H1 (cell line): Measurements from ENCODE around the gene AGBL1.

ENCODE experiments used
- ATF3 ChIP-seq: IDR thresholded peaks from 2 replicates; pipeline ENCODE4 v1.6.1; 2011; ENCODE audit warnings: low read depth, mild to moderate bottlenecking, low read length; ENCODE audit not compliant: insufficient read depth
- BRCA1 ChIP-seq: IDR thresholded peaks from 2 replicates; pipeline ENCODE4 v1.6.1; 2012; ENCODE audit warnings: low read depth, low read length, improper control_type of control experiment
- CHD2 ChIP-seq: IDR thresholded peaks from 2 replicates; pipeline ENCODE4 v1.6.1; 2012; ENCODE audit warnings: low read length, improper control_type of control experiment
- CREB1 ChIP-seq: IDR thresholded peaks from 2 replicates; pipeline ENCODE4 v1.6.1; 2012; ENCODE audit warnings: inconsistent platforms
- CTBP2 ChIP-seq: IDR thresholded peaks from 2 replicates; pipeline ENCODE4 v1.7.0; 2011; ENCODE audit warnings: borderline replicate concordance, mild to moderate bottlenecking, moderate library complexity, mixed read lengths, low read length; ENCODE audit not compliant: insufficient read depth, insufficient read length
- CTCF ChIP-seq, 3 experiments: IDR thresholded peaks; 1 replicate in 2 of 3; 2 replicates in 1 of 3; pipeline versions ENCODE4 v1.5.1 to v1.6.1; 2011; ENCODE audit warnings: low read length in 3 of 3, mild to moderate bottlenecking in 3 of 3, inconsistent platforms in 2 of 3, low read depth in 1 of 3, moderate library complexity in 1 of 3; ENCODE audit not compliant: insufficient read depth in 1 of 3; ENCODE audit errors: control extremely low read depth in 1 of 3
- MAX ChIP-seq: IDR thresholded peaks from 2 replicates; pipeline ENCODE4 v1.6.1; 2012; ENCODE audit warnings: inconsistent platforms
- POLR2A ChIP-seq, 2 experiments: IDR thresholded peaks; 1 replicate in 1 of 2; 2 replicates in 1 of 2; pipeline ENCODE4 v1.6.1; 2011; ENCODE audit warnings: low read depth in 2 of 2, low read length in 2 of 2, mild to moderate bottlenecking in 2 of 2; ENCODE audit errors: control extremely low read depth in 1 of 2
- POLR2AphosphoS5 ChIP-seq: IDR thresholded peaks from 2 replicates; pipeline ENCODE4 v1.6.1; 2011; ENCODE audit warnings: low read depth, low read length
- SRF ChIP-seq: IDR thresholded peaks from 2 replicates; pipeline ENCODE4 v1.6.1; 2011; ENCODE audit warnings: mild to moderate bottlenecking, low read depth, low read length, moderate library complexity
- TBP ChIP-seq: IDR thresholded peaks from 2 replicates; pipeline ENCODE4 v1.6.1; 2011; ENCODE audit warnings: low read depth, low read length, improper control_type of control experiment
- USF2 ChIP-seq: IDR thresholded peaks from 2 replicates; pipeline ENCODE4 v1.6.1; 2011; ENCODE audit warnings: low read length, improper control_type of control experiment

GRCh38 chr15:86375733-86376280, 296.1 kb downstream of the AGBL1 start:
- no peak for TF ChIP-seq POLR2AphosphoS5
- no peak for TF ChIP-seq CHD2
- TF ChIP-seq CTCF (IDR thresholded peaks at IDR 0.05; ENCODE audit: control extremely low read depth in 1 of 3, insufficient read depth in 1 of 3, low read depth in 1 of 3, low read length in 3 of 3) = no peak
- no peak for TF ChIP-seq CREB1
- TF ChIP-seq MAX = no peak
- no peak for TF ChIP-seq POLR2A (IDR thresholded peaks at IDR 0.05; ENCODE audit: control extremely low read depth in 1 of 2, low read depth in 2 of 2, low read length in 2 of 2)
- TF ChIP-seq CTBP2 = no peak
- TF ChIP-seq BRCA1 = no peak
- TF ChIP-seq USF2 = no peak
- TF ChIP-seq ATF3 = no peak
- TF ChIP-seq TBP = no peak
- TF ChIP-seq SRF = no peak
